Heart left ventricle (tissue), 16 donors: ENCODE results near the gene LRRC73. TPM values are rescaled to one million over a fixed set of nuclear protein-coding genes. Genes with fewer than 3 reads are reported as not detected.

Source experiments
- ATAC-seq, 4 donors: fragments of 200-7000 bp; cut with Tn5 transposase; one replicate each; pipeline ENCODE4 v1.9.1; 2020 to 2022; ENCODE audit warnings: moderate library complexity in 4 of 4, mild to moderate bottlenecking in 3 of 4, moderate number of reproducible peaks in 1 of 4
- DNase-seq, 5 donors: peaks; one replicate each; pipeline ENCODE4 v3.0.0-alpha.2; 2020
- H3K27ac ChIP-seq, 12 donors: fragments of 200-600 bp; sonication (generic) in 4 of 12; one replicate each; pipeline versions ENCODE4 v1.5.0 to v1.8.0; 2016 to 2022; ENCODE audit warnings: mild to moderate bottlenecking in 2 of 12
- H3K27me3 ChIP-seq, 9 donors: fragments of 200-600 bp; sonication (generic) in 2 of 9; one replicate each; pipeline versions ENCODE4 v1.5.1 to v1.8.0; 2016 to 2022; ENCODE audit warnings: mild to moderate bottlenecking in 3 of 9
- H3K36me3 ChIP-seq, 9 donors: fragments of 200-600 bp; sonication (generic) in 2 of 9; one replicate each; pipeline versions ENCODE4 v1.5.0 to v1.8.0; 2018 to 2022; ENCODE audit warnings: mild to moderate bottlenecking in 2 of 9
- H3K4me1 ChIP-seq, 12 donors: fragments of 200-600 bp; sonication (generic) in 4 of 12; one replicate each; pipeline versions ENCODE4 v1.5.0 to v1.8.0; 2016 to 2022; ENCODE audit warnings: mild to moderate bottlenecking in 3 of 12
- H3K4me3 ChIP-seq, 12 donors: fragments of 200-600 bp; sonication (generic) in 4 of 12; one replicate each; pipeline versions ENCODE4 v1.5.0 to v1.8.0; 2017 to 2022; ENCODE audit warnings: mild to moderate bottlenecking in 9 of 12, moderate library complexity in 4 of 12
- H3K9me3 ChIP-seq, 12 donors: fragments of 200-600 bp; sonication (generic) in 4 of 12; one replicate each; pipeline versions ENCODE4 v1.5.0 to v1.8.0; 2016 to 2022; ENCODE audit warnings: mild to moderate bottlenecking in 1 of 12
- POLR2A ChIP-seq, 2 donors: fragments of 450-650 bp; IDR thresholded peaks; one replicate each; pipeline ENCODE4 v1.6.1; 2017; ENCODE audit warnings: antibody characterized with exemption in 2 of 2, mild to moderate bottlenecking in 2 of 2, moderate library complexity in 2 of 2
- WGBS, 4 donors: extraction: QIAGEN DNeasy Blood & Tissue Kit in 2 of 4; methylation state at CpG; one replicate each; pipeline versions ENCODE4 v1.1.5 to v1.1.7; 2013 to 2018; 5-methylcytosine and 5-hydroxymethylcytosine counted together
- intact Hi-C, 10 donors: fragments of 100-400 bp; cut with DNase I; formaldehyde crosslinking; loops; one replicate each; pipeline versions ENCODE4 v1.11.1 to v1.14.2; 2022
- polyA plus RNA-seq, 2 donors: library from polyadenylated mRNA; stranded (reverse); fragments of 200-250 nt; gene quantifications; one replicate each; pipeline ENCODE4 v1.2.3, GENCODE V29; 2013
- total RNA-seq, 9 donors: library from RNA; depleted of rRNA in 2 of 9; stranded (reverse); fragments of >200 nt in 2 of 9; fragmentation: NEBNext Ultra II Directional in 3 of 9; extraction: Animal tissue kit (Norgen Biotek cat#: 25700) in 3 of 9; gene quantifications; one replicate each; pipeline versions ENCODE4 v1.1.0 to v1.2.4, GENCODE V29; 2016 to 2023
- TF ChIP-seq, protein P1 (sequence below), 12 donors: fragments of 200-600 bp; sonication (generic) in 4 of 12; IDR thresholded peaks; one replicate each; pipeline versions ENCODE4 v1.5.0 to v1.8.0; 2018 to 2022; ENCODE audit warnings: antibody characterized with exemption in 12 of 12, mild to moderate bottlenecking in 5 of 12
- donor health status: ischemic (EF 13 %, LVEDD 7.1; RV severe dilation, severe dysfunction).
- donor health status: healthy with polysubstance abuse.
- donor health status: DM: no; HTN: yes; CAD: no.
- donor health status: DM: no; HTN: no; CAD: no.
- donor health status: ischemic (EF 25% LVEDD 6.9; RV normal size, moderate dysfunction).
- donor health status: ischemic (EF 25% LVEDD 5.7; RV mildly dilated, moderate dysfunction).
- donor health status: healthy.
- donor health status: DM: yes; HTN: yes; CAD: no.
- donor health status: ischemic (EF 35%, LVEDD 5.7; RV mildly dilated, moderate dysfunction).
- donor health status: nonischemic (EF 11% LVEDD 7.7; RV severe dilation, severe dysfunction).
- donor health status: DM: yes; HTN: yes; CAD: no.
- donor health status: PGD.
- donor health status: ischemic (EF 29% LVEDD 5.4; RV normal size, mild dysfunction).
- donor health status: nonischemic (EF 23%, LVEDD 6.1; RV moderate dilation, normal function).

The LRRC73 gene
- total and polyA plus RNA-seq, 11 donors: 0.50 to 5.1 (median 1.9) TPM

DNA sequence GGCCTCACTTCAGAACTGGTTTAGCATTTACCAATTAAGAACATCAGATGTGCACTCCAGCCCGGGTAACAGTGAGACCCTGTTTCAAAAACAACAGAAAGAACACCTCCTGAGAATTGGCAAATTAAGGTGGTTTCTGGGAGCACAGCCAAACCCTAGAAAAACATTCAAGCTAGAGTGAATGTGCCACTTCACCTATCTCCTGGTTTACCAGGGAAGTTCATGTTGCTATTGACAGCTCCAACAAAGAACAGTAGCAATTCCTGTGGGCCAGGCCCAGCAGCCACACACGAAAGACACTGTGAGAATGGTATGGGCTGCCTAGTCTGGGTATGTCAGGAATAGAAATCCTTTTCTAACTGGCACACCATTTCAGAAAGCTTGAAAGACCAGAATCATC, 11.7 kb upstream of the LRRC73 start:
- peaks cover 0 to 80% (median 78%) of the 10 kb centered on the region in 9 donors for H3K36me3 ChIP-seq
- TF ChIP-seq POLR2A (IDR thresholded peaks at IDR 0.05): no peak
- DNase-seq (no peak), ATAC-seq (peak in 2 of 4 donors; percentile 54 to 58)
- intact Hi-C loops: no loop called here
- H3K9me3 ChIP-seq: no peaks in the 10 kb centered on the region
- WGBS, 4 donors: 34 to 44% (median 38%) methylated on average over 2 of the region's 2 CpGs
- peak overlapping the region in 9 of 12 donors; percentile 13 to 70 (median 54) for H3K27ac ChIP-seq
- H3K27me3 ChIP-seq: no peaks in the 10 kb centered on the region
- no peak overlapping the region for H3K4me3 ChIP-seq
- peaks cover 0 to 38% (median 24%) of the 10 kb centered on the region in 12 donors for H3K4me1 ChIP-seq

DNA sequence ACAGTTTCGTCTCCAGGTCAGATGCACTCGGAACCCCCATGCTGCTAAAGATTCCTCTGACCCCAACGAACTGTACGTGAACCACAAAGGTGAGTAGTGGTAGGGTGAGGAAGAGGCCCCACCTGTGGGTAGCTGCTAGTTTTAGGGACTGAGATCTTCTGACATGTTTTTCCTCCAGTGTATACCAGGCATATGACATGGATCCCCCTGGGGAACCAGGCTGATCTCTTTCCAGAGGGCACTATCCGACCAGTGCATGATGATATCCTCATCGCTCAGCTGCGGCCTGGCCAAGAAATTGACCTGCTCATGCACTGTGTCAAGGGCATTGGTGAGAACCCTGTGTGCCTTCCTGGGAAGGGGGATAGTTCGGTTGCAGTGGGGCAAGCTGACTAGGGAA, 10.0 kb upstream of the LRRC73 start:
- Histone ChIP-seq H3K9me3 (no peaks in the 10 kb centered on the region), H3K4me1 (peaks cover 10 to 52% (median 35%) of the 10 kb centered on the region in 12 donors), H3K27me3 (no peaks in the 10 kb centered on the region), H3K27ac (no peak overlapping the region), H3K4me3 (no peak overlapping the region), H3K36me3 (peaks cover 0 to 68% (median 65%) of the 10 kb centered on the region in 9 donors)
- intact Hi-C loops: no loop called here
- no peak for TF ChIP-seq POLR2A (IDR thresholded peaks at IDR 0.05)
- TF ChIP-seq, protein P1, sequence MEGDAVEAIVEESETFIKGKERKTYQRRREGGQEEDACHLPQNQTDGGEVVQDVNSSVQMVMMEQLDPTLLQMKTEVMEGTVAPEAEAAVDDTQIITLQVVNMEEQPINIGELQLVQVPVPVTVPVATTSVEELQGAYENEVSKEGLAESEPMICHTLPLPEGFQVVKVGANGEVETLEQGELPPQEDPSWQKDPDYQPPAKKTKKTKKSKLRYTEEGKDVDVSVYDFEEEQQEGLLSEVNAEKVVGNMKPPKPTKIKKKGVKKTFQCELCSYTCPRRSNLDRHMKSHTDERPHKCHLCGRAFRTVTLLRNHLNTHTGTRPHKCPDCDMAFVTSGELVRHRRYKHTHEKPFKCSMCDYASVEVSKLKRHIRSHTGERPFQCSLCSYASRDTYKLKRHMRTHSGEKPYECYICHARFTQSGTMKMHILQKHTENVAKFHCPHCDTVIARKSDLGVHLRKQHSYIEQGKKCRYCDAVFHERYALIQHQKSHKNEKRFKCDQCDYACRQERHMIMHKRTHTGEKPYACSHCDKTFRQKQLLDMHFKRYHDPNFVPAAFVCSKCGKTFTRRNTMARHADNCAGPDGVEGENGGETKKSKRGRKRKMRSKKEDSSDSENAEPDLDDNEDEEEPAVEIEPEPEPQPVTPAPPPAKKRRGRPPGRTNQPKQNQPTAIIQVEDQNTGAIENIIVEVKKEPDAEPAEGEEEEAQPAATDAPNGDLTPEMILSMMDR (IDR thresholded peaks at IDR 0.05): no peak
- WGBS, 4 donors: 88 to 94% (median 90%) methylated on average over 8 of the region's 8 CpGs
- DNase-seq (no peak), ATAC-seq (no peak)

DNA sequence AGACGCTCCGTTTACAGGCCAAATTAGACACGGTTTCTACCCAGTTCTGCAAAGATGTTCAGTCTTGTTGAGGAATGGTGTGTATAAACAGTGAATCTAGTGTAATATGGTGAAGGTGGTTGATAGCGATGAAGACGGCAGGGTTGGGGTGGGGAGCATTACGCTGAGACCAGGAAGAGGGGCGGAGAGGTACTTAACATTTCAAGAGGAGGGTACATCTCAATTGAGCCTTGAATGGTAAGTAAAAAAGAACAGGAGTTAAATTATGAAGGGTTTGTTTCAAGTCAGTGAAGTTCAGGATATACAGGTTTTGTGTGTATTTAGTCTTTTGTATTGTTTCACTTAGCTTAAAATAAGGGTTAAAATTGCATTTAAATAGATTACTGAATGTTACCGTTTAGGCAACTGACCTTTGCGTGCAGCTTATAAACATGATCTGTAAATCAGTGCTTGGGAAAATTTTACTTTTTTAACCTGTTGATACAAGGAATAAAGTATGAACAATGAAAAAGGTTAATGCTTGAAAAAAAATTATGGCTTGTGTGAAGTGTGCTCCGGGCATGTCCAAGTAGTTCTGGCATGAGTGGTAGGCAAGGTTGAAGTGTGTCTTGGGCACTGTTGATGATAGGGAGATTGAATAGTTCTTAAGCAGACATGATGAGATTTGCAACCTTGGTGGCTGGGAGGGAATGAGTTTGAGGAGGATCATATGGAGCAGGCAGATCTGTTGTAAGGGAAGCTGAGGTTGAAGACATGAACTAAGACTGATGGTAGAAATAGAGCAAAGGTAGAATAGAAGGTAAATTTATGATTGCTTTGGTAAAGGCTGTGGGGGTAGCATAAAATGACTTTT, 7.6 kb upstream of the LRRC73 start:
- H3K4me3 ChIP-seq: peak overlapping the region; percentile 42 to 99 (median 78)
- no peak for TF ChIP-seq POLR2A (IDR thresholded peaks at IDR 0.05)
- TF ChIP-seq, protein P1 (IDR thresholded peaks at IDR 0.05): no peak
- H3K9me3 ChIP-seq: no peaks in the 10 kb centered on the region
- peaks cover 10 to 66% (median 45%) of the 10 kb centered on the region in 12 donors for H3K4me1 ChIP-seq
- H3K36me3 ChIP-seq: peaks cover 0 to 68% (median 65%) of the 10 kb centered on the region in 9 donors
- intact Hi-C loops: loop anchor here in 2 of 10 donors (5.0 kb wide), 1 partner anchor 60 kb away; the partner anchor contains the start of genes POLH (in 2 of the 2) and XPO5 (in 2 of the 2)
- no peaks in the 10 kb centered on the region for H3K27me3 ChIP-seq
- DNase-seq: no peak
- peak overlapping the region in 10 of 12 donors; percentile 69 to 98 (median 90) for H3K27ac ChIP-seq
- 2 to 6% (median 4%) methylated on average over 10 of the region's 10 CpGs for WGBS, 4 donors
- ATAC-seq: no peak

DNA sequence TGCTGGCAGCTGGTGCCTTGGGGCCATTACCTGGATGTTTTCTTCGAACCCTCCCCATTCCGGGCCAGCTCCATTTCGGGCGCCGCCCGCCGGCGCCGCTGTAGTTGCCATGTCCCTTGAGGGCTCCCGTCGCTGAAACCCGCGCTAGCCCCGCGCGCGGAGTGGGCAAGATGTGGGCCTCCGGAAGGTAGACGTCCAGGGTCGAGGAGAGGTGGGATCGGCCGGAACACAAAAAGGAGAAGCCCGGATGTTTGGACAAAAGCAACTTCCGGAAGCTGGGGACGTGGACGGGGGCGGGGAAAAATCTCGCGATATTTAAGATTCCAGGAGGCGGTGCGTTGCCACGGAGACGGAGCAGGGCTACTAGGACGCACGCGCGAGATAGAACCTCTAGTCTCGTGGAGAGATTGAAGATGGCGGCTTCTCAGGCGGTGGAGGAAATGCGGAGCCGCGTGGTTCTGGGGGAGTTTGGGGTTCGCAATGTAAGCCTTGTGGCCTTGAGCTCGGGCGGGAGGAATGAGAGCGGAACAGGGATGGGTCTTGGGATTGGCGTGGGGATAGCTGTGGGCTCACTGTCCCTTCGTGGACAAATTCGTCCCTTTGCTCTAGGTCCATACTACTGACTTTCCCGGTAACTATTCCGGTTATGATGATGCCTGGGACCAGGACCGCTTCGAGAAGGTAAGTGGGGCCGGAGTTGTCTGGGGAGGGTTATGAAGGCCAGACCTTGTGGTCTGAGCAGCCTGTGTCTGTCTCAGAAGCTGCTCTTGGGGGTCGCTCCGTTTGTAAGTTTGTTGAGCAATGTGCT, 6.8 kb upstream of the LRRC73 start, which contains the start of the genes POLR1C and YIPF3:
POLR1C (plus strand) TSS at position 393 of the 808 bp plus-strand sequence; CDS start at position 414, 21 bp downstream.
YIPF3 (minus strand) TSS at position 230 of the 808 bp plus-strand sequence; CDS start at position 111, 119 bp downstream.
- WGBS, 4 donors: 0% methylated on average over 53 to 57 of the region's 57 CpGs
- peak in 1 of 2 donors; percentile 73 for TF ChIP-seq POLR2A (IDR thresholded peaks at IDR 0.05)
- TF ChIP-seq, protein P1 (IDR thresholded peaks at IDR 0.05): no peak
- ATAC-seq (peak; percentile 92 to 96 (median 92)), DNase-seq (peak; percentile 96 to 98 (median 98))
- Histone ChIP-seq H3K4me3 (peak within 1 kb of the TSS; percentile 42 to 99 (median 78)), H3K9me3 (no peaks in the 10 kb centered on the region), H3K4me1 (peaks cover 18 to 66% (median 49%) of the 10 kb centered on the region in 12 donors), H3K36me3 (peaks cover 0 to 68% (median 65%) of the 10 kb centered on the region in 9 donors), H3K27ac (peak within 1 kb of the TSS; percentile 57 to 98 (median 90)), H3K27me3 (no peaks in the 10 kb centered on the region)
- intact Hi-C loops: loop anchor here in 2 of 10 donors (5.0 kb wide), 1 partner anchor 60 kb away; the partner anchor contains the start of genes POLH (in 2 of the 2) and XPO5 (in 2 of the 2)
